Measurements from ENCODE around the gene ETFA. TPM values are rescaled to one million over a fixed set of nuclear protein-coding genes. Genes with fewer than 3 reads are reported as not detected.

Gene ETFA
- total RNA-seq, 1 donor from 2014 or later: 97.5 TPM

DNA sequence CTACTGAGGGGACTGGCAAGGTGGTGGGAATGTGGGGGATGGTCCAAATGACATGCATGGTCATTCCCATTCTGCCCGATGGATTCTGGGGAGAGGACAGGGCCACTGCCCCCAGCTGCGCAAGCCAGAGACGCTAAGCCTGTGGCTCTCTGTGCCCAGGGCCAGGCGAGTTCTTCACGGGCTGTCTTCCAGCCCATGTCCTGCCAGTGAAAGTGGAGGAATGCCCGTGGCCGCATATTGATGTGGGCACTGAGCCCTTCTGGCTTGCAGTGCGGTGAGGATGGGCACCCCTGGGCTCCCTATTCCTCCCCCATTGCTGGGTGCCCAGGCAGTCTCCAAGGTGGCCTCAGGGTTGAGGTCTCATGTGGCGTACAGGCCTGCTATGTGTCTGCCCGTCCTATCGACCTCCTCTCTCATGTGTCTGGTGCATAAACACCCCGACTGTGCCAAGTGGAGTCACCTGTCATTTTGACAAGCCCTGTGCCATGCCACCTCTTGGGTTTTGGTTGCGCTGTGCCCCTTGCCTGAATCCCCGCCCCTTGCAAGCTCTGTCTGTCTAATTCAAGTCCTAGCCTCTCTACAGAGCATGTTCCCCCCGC lies 134.7 kb downstream of the ETFA start:
- intact Hi-C loops (cut with DNase I): no loop called here
- no peak overlapping the region for H3K4me3 ChIP-seq
- no peaks in the 10 kb centered on the region for H3K9me3 ChIP-seq
- TF ChIP-seq, protein P1, sequence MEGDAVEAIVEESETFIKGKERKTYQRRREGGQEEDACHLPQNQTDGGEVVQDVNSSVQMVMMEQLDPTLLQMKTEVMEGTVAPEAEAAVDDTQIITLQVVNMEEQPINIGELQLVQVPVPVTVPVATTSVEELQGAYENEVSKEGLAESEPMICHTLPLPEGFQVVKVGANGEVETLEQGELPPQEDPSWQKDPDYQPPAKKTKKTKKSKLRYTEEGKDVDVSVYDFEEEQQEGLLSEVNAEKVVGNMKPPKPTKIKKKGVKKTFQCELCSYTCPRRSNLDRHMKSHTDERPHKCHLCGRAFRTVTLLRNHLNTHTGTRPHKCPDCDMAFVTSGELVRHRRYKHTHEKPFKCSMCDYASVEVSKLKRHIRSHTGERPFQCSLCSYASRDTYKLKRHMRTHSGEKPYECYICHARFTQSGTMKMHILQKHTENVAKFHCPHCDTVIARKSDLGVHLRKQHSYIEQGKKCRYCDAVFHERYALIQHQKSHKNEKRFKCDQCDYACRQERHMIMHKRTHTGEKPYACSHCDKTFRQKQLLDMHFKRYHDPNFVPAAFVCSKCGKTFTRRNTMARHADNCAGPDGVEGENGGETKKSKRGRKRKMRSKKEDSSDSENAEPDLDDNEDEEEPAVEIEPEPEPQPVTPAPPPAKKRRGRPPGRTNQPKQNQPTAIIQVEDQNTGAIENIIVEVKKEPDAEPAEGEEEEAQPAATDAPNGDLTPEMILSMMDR (IDR thresholded peaks at IDR 0.05): no peak
- DNase-seq (ENCODE audit: extremely low spot score in 2 of 2): no peak
- H3K27me3 ChIP-seq: no peaks in the 10 kb centered on the region
- H3K4me1 ChIP-seq: peaks cover 11% of the 10 kb centered on the region
- no peak overlapping the region for H3K27ac ChIP-seq
- no peaks in the 10 kb centered on the region for H3K36me3 ChIP-seq

DNA sequence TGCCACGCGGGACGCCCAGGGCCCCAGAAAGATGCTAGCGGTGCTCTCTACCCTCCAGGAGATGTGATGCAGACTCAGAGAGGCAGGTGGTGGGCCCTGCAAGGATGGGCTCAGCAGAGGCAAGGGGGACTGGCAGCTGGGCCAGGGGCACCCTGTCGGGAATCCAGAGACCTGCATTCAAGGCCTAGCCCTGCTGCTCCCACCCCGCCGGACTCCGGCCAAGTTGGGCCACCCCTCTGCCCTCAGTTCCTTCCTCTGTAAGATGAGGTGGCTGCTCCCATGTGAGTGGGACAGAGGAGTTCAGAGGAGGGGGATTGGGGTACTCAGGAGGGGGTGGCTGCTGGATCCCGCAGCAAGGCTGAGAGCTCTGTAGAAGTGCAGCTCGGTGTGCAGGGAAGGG lies 135.2 kb downstream of the ETFA start:
- intact Hi-C loops (cut with DNase I): no loop called here
- TF ChIP-seq, protein P1 (IDR thresholded peaks at IDR 0.05): no peak
- TF ChIP-seq POLR2A (IDR thresholded peaks at IDR 0.05) (no peak), POLR2AphosphoS5 (IDR thresholded peaks at IDR 0.05; ENCODE audit: insufficient read depth in 1 of 2, low read depth in 1 of 2) (no peak)
- Histone ChIP-seq H3K27ac (no peak overlapping the region), H3K4me1 (peaks cover 12% of the 10 kb centered on the region), H3K27me3 (no peaks in the 10 kb centered on the region), H3K36me3 (no peaks in the 10 kb centered on the region), H3K4me3 (no peak overlapping the region), H3K9me3 (no peaks in the 10 kb centered on the region)
- no peak for DNase-seq (ENCODE audit: extremely low spot score in 2 of 2)

DNA sequence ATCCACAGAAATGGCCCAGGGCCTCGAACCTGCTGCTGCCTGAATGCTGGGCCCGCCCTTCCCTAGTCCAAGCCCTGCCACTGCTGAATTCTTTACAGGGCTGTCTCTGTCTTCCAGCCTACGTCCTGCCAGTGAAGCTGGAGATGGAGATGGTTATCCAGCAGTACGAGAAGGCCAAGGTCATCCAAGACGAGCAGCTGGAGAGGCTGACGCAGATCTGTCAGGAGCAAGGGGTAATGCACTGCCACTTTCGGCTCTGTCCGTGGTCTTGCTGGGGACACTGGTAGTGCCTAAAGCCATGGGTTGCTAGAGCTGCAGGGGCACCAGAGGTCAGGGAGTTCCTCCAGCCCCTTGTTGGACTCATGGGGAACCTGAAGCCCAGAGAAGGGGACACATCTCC lies 135.8 kb downstream of the ETFA start:
- H3K36me3 ChIP-seq: no peaks in the 10 kb centered on the region
- TF ChIP-seq POLR2A (IDR thresholded peaks at IDR 0.05) (no peak), POLR2AphosphoS5 (IDR thresholded peaks at IDR 0.05; ENCODE audit: insufficient read depth in 1 of 2, low read depth in 1 of 2) (no peak)
- TF ChIP-seq, protein P1 (IDR thresholded peaks at IDR 0.05): no peak
- no peak overlapping the region for H3K27ac ChIP-seq

DNA sequence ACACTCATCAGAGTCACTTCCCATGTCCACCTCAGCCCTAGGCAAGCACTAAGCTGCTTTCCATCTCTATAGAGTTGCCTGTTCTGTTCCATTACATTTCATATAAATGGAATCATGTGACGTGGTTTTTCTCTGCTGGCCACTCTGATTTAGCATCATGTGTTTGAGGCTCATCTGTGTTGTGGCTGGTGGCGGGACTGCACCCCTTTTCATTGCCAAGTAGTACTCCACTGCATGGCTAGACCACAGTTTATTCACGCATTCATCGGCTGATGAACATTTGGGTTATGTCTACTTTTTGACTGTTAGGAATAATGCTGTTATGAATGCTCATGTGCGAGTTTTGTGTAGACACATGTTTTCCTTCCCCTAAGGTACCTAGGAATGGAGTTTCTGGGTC lies 136.6 kb downstream of the ETFA start:
- TF ChIP-seq, protein P1 (IDR thresholded peaks at IDR 0.05): no peak
- TF ChIP-seq POLR2A (IDR thresholded peaks at IDR 0.05): no peak
- no peak for TF ChIP-seq POLR2AphosphoS5 (IDR thresholded peaks at IDR 0.05; ENCODE audit: insufficient read depth in 1 of 2, low read depth in 1 of 2)
- intact Hi-C loops (cut with DNase I): no loop called here
- H3K4me1 ChIP-seq: peaks cover 21% of the 10 kb centered on the region
- no peaks in the 10 kb centered on the region for H3K36me3 ChIP-seq
- no peaks in the 10 kb centered on the region for H3K27me3 ChIP-seq
- no peaks in the 10 kb centered on the region for H3K9me3 ChIP-seq
- no peak overlapping the region for H3K4me3 ChIP-seq
- DNase-seq (ENCODE audit: extremely low spot score in 2 of 2): no peak
- no peak overlapping the region for H3K27ac ChIP-seq

More for the DNA sequence above, 135.8 kb downstream of the ETFA start:
- Histone ChIP-seq H3K4me1 (peaks cover 19% of the 10 kb centered on the region), H3K9me3 (no peaks in the 10 kb centered on the region), H3K27me3 (no peaks in the 10 kb centered on the region), H3K4me3 (no peak overlapping the region)
- no peak for DNase-seq (ENCODE audit: extremely low spot score in 2 of 2)
- intact Hi-C loops (cut with DNase I): no loop called here

DNA sequence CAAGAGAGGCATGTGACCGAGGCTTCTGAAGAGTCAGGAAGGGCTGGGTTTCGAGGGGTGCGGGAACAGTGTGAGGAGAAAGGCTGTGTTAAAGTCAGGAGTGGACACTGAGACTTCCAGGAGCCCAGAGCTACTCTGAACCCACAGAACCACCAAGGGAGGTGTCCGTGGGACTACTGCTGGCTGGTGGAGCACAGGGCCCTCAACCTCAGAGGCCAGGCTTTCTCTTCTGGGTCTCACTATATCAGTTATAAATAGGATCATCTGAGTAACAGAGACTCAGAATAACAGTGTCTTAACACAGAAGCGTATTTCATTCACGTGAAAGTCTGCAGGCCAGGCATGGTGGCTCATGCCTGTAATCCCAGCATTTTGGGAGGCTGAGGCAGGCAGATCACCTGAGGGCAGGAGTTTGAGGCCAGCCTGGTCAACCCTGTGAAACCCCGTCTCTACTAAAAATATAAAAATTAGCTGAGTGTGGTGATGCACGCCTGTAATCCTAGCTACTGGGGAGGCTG lies 137.9 kb downstream of the ETFA start:
- no peak overlapping the region for H3K27ac ChIP-seq
- H3K36me3 ChIP-seq: no peaks in the 10 kb centered on the region
- H3K4me3 ChIP-seq: no peak overlapping the region
- no peak for DNase-seq (ENCODE audit: extremely low spot score in 2 of 2)
- H3K27me3 ChIP-seq: no peaks in the 10 kb centered on the region
- H3K4me1 ChIP-seq: peaks cover 17% of the 10 kb centered on the region
- intact Hi-C loops (cut with DNase I): no loop called here
- TF ChIP-seq POLR2A (IDR thresholded peaks at IDR 0.05): no peak
- TF ChIP-seq, protein P1 (IDR thresholded peaks at IDR 0.05): no peak
- H3K9me3 ChIP-seq: no peaks in the 10 kb centered on the region

Data from vagina (tissue), 2 donors.